ENCODE measurements around the gene FBXW8.

Gene FBXW8

DNA sequence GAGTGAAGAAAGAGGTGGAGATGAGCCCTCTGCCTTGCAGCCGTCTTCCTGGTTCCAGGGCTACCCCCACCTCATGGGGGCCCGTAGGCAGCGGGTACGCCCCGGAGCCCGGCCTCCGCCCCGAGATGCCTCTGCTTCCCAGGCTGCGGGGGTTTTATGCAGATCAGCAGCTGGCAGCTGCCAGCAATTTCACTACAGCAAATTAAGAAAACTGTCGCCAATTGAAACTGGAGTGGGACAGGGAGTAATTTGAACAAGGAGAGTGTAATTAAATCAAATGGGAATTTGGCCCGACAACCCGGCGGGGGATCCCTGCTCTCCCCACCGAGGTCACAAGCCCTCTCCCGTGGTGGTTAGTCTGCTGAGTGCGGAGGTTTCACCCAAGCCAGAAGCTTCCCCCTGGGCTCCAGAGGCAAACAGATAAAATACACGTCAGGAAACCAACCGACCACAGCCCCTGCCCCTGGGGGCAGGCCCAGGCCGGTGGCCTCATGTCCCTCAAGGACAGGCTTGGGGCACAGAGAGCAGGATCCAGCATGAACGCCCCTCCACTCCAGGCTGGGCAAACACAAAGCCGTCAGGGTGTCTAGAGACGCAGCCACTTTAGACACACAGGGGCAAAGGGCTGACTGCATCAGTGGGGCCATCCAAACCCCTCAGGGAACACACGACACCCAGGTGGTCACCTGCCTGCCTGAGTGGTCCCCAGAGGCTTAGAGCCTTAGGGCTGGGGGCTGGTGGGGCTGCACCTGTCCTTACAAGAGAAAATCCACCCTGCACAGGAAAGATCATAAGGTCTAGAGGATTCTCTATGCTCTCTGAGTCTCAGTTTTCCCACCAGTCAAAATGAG, 134.6 kb downstream of the FBXW8 start:
- Histone ChIP-seq H3K4me3 (replicated peaks; ENCODE audit: insufficient read depth, low read length) (no peak overlapping the region), H3K27ac (replicated peaks) (peak overlapping the region; percentile 75), H3K27me3 (ENCODE audit: insufficient read depth, poor library complexity, severe bottlenecking) (no peaks in the 10 kb centered on the region)
- TF ChIP-seq, protein P1, sequence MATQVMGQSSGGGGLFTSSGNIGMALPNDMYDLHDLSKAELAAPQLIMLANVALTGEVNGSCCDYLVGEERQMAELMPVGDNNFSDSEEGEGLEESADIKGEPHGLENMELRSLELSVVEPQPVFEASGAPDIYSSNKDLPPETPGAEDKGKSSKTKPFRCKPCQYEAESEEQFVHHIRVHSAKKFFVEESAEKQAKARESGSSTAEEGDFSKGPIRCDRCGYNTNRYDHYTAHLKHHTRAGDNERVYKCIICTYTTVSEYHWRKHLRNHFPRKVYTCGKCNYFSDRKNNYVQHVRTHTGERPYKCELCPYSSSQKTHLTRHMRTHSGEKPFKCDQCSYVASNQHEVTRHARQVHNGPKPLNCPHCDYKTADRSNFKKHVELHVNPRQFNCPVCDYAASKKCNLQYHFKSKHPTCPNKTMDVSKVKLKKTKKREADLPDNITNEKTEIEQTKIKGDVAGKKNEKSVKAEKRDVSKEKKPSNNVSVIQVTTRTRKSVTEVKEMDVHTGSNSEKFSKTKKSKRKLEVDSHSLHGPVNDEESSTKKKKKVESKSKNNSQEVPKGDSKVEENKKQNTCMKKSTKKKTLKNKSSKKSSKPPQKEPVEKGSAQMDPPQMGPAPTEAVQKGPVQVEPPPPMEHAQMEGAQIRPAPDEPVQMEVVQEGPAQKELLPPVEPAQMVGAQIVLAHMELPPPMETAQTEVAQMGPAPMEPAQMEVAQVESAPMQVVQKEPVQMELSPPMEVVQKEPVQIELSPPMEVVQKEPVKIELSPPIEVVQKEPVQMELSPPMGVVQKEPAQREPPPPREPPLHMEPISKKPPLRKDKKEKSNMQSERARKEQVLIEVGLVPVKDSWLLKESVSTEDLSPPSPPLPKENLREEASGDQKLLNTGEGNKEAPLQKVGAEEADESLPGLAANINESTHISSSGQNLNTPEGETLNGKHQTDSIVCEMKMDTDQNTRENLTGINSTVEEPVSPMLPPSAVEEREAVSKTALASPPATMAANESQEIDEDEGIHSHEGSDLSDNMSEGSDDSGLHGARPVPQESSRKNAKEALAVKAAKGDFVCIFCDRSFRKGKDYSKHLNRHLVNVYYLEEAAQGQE (IDR thresholded peaks at IDR 0.05; ENCODE audit: insufficient replicate concordance, low read depth) = no peak
- peak in 1 of 2 experiments; percentile 60 for DNase-seq (ENCODE audit: low read depth in 1 of 2, low spot score in 1 of 2)

DNA sequence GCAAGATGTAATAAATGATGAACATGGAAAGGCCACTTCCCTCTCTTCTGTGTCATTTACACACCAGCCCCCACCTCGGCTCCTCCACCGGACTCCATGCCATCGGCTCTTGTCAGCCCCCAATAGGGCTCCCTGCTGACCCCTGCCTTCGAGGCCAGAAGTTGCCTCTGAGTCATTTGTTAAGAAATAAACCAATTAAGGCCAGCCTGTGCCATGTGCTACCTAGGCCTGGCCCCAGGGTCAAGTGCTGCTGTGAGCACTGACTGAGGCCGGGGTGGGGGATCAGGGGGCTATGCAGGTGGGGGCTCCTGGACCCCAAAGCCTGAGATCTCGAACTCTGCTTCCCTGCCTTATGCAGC, 135.2 kb downstream of the FBXW8 start:
- DNase-seq (ENCODE audit: low read depth in 1 of 2, low spot score in 1 of 2) = peak in 1 of 2 experiments; percentile 36
- H3K27me3 ChIP-seq (ENCODE audit: insufficient read depth, poor library complexity, severe bottlenecking) = no peaks in the 10 kb centered on the region
- H3K27ac ChIP-seq (replicated peaks) = peak overlapping the region; percentile 75
- no peak overlapping the region for H3K4me3 ChIP-seq (replicated peaks; ENCODE audit: insufficient read depth, low read length)
- TF ChIP-seq, protein P1 (IDR thresholded peaks at IDR 0.05; ENCODE audit: insufficient replicate concordance, low read depth) = no peak
- TF ChIP-seq POLR2AphosphoS5 (IDR thresholded peaks at IDR 0.05; ENCODE audit: low read depth) = no peak
- TF ChIP-seq, protein P2, sequence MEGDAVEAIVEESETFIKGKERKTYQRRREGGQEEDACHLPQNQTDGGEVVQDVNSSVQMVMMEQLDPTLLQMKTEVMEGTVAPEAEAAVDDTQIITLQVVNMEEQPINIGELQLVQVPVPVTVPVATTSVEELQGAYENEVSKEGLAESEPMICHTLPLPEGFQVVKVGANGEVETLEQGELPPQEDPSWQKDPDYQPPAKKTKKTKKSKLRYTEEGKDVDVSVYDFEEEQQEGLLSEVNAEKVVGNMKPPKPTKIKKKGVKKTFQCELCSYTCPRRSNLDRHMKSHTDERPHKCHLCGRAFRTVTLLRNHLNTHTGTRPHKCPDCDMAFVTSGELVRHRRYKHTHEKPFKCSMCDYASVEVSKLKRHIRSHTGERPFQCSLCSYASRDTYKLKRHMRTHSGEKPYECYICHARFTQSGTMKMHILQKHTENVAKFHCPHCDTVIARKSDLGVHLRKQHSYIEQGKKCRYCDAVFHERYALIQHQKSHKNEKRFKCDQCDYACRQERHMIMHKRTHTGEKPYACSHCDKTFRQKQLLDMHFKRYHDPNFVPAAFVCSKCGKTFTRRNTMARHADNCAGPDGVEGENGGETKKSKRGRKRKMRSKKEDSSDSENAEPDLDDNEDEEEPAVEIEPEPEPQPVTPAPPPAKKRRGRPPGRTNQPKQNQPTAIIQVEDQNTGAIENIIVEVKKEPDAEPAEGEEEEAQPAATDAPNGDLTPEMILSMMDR (IDR thresholded peaks at IDR 0.05; ENCODE audit: insufficient read depth, low read length) = no peak
- no peak for TF ChIP-seq SPI1 (IDR thresholded peaks at IDR 0.05; ENCODE audit: borderline replicate concordance, low read depth)
- no peak for TF ChIP-seq GABPA (IDR thresholded peaks at IDR 0.05; ENCODE audit: low read depth)

DNA sequence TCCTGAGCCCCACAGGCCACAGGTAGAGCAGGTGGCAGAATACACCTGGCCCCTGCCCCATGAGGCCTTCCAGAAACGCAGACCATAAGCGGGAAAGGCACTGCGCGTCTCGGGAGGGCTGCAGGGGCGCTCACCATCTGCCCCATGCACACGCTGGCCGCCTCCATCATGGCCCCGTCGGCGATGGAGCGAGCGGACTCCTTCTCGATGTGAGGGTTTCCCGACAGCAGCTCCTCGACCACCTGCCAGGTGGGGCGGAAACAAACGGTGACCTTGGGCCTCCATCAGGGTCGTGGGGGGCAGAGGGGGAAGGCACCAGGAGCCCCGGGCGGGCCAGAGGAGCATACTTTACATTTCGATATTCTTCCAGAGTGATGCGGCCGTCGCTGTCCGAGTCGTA, 135.7 kb downstream of the FBXW8 start:
- H3K4me3 ChIP-seq (replicated peaks; ENCODE audit: insufficient read depth, low read length) = no peak overlapping the region
- TF ChIP-seq SPI1 (IDR thresholded peaks at IDR 0.05; ENCODE audit: borderline replicate concordance, low read depth) (no peak), POLR2AphosphoS5 (IDR thresholded peaks at IDR 0.05; ENCODE audit: low read depth) (no peak), GABPA (IDR thresholded peaks at IDR 0.05; ENCODE audit: low read depth) (no peak)
- TF ChIP-seq, protein P2 (IDR thresholded peaks at IDR 0.05; ENCODE audit: insufficient read depth, low read length) = no peak
- TF ChIP-seq, protein P1 (IDR thresholded peaks at IDR 0.05; ENCODE audit: insufficient replicate concordance, low read depth) = no peak
- no peaks in the 10 kb centered on the region for H3K27me3 ChIP-seq (ENCODE audit: insufficient read depth, poor library complexity, severe bottlenecking)
- peak overlapping the region; percentile 75 for H3K27ac ChIP-seq (replicated peaks)
- no peak for DNase-seq (ENCODE audit: low read depth in 1 of 2, low spot score in 1 of 2)

All from HL-60 (cell line).